Measurements from ENCODE around the gene LARGE2. TPM values are rescaled to one million over a fixed set of nuclear protein-coding genes. Genes with fewer than 3 reads are reported as not detected.
"Not testable (repeated sequence)": the region's sequence is repeated elsewhere in the genome, so short reads cannot be mapped to it uniquely, and the experiment has no call there.

LARGE2 gene
- total RNA-seq, 5 donors from 2014 or later (not counting 1 experiment from before 2014, with no cell fraction given) = 2.5 to 9.6 (median 5.1) TPM

GRCh38 chr11:45904309-45904915, 18.0 kb upstream of the LARGE2 start:
- H3K9me3 Mint-ChIP-seq = no peaks in the 10 kb centered on the region

GRCh38 chr11:45905095-45905494, 17.4 kb upstream of the LARGE2 start:
- peaks cover 9 to 13% (median 10%) of the 10 kb centered on the region in 3 donors for H3K4me1 Mint-ChIP-seq
- H3K4me3 Mint-ChIP-seq = no peak overlapping the region
- Histone ChIP-seq H3K36me3 (ENCODE audit: control insufficient read depth in 2 of 2, extremely low read depth in 1 of 2, insufficient read depth in 1 of 2, low read length in 1 of 2) (peaks cover 0 to 11% of the 10 kb centered on the region in 2 donors), H3K27ac (ENCODE audit: low read length) (no peak overlapping the region), H3K9me3 (no peaks in the 10 kb centered on the region), H3K27me3 (replicated peaks in 1 of 2; ENCODE audit: control insufficient read depth in 2 of 2, extremely low read depth in 1 of 2, insufficient read depth in 2 of 2, low read length in 1 of 2) (peaks cover 0 to 11% of the 10 kb centered on the region in 2 experiments), H3K4me1 (ENCODE audit: control insufficient read depth in 1 of 2, extremely low read depth in 1 of 2, insufficient read depth in 2 of 2, low read length in 2 of 2) (peaks cover 0 to 19% of the 10 kb centered on the region in 2 experiments), H3K4me3 (ENCODE audit: control insufficient read depth in 1 of 2, extremely low read depth in 1 of 2, low read length in 1 of 2) (no peak overlapping the region)
- no peak overlapping the region for H3K27ac Mint-ChIP-seq
- no peaks in the 10 kb centered on the region for H3K36me3 Mint-ChIP-seq
- H3K9me3 Mint-ChIP-seq = no peaks in the 10 kb centered on the region
- ATAC-seq (replicated peaks in 1 of 4) = no peak
- POLR2A ChIA-PET = no interaction called here
- peaks cover 5% of the 10 kb centered on the region in 2 donors for H3K27me3 Mint-ChIP-seq
- CTCF ChIA-PET = no interaction called here
- no peak for DNase-seq
- WGBS (ENCODE audit: insufficient coverage) = 85% methylated on average over 19 of the region's 19 CpGs

More at GRCh38 chr11:45904309-45904915, 18.0 kb upstream of the LARGE2 start:
- Histone ChIP-seq H3K4me1 (ENCODE audit: control insufficient read depth in 1 of 2, extremely low read depth in 1 of 2, insufficient read depth in 2 of 2, low read length in 2 of 2) (peaks cover 0 to 23% of the 10 kb centered on the region in 2 experiments), H3K27me3 (replicated peaks in 1 of 2; ENCODE audit: control insufficient read depth in 2 of 2, extremely low read depth in 1 of 2, insufficient read depth in 2 of 2, low read length in 1 of 2) (peaks cover 0 to 15% of the 10 kb centered on the region in 2 experiments), H3K36me3 (ENCODE audit: control insufficient read depth in 2 of 2, extremely low read depth in 1 of 2, insufficient read depth in 1 of 2, low read length in 1 of 2) (peaks cover 0 to 5% of the 10 kb centered on the region in 2 donors), H3K4me3 (ENCODE audit: control insufficient read depth in 1 of 2, extremely low read depth in 1 of 2, low read length in 1 of 2) (no peak overlapping the region), H3K27ac (ENCODE audit: low read length) (no peak overlapping the region), H3K9me3 (no peaks in the 10 kb centered on the region)
- ChIA-PET POLR2A (no interaction called here), CTCF (no interaction called here)
- no peak overlapping the region for H3K4me3 Mint-ChIP-seq
- H3K4me1 Mint-ChIP-seq = peaks cover 9 to 13% (median 10%) of the 10 kb centered on the region in 3 donors
- no peaks in the 10 kb centered on the region for H3K36me3 Mint-ChIP-seq
- no peak for ATAC-seq (replicated peaks in 1 of 4)
- WGBS (ENCODE audit: insufficient coverage) = 86% methylated on average over 11 of the region's 15 CpGs
- DNase-seq = no peak
- H3K27ac Mint-ChIP-seq = no peak overlapping the region
- peaks cover 5% of the 10 kb centered on the region in 2 donors for H3K27me3 Mint-ChIP-seq

- DNase-seq; H3K27ac Mint-ChIP-seq; H3K4me3 Mint-ChIP-seq; H3K4me3 ChIP-seq (ENCODE audit: control insufficient read depth in 1 of 2, extremely low read depth in 1 of 2, low read length in 1 of 2); H3K27ac ChIP-seq (ENCODE audit: low read length); H3K27me3 ChIP-seq (replicated peaks in 1 of 2; ENCODE audit: control insufficient read depth in 2 of 2, extremely low read depth in 1 of 2, insufficient read depth in 2 of 2, low read length in 1 of 2); H3K36me3 Mint-ChIP-seq; H3K9me3 ChIP-seq; POLR2A ChIA-PET; H3K9me3 Mint-ChIP-seq; H3K27me3 Mint-ChIP-seq; CTCF ChIA-PET: not testable (repeated sequence)
- H3K4me1 Mint-ChIP-seq = peaks cover 8 to 11% (median 10%) of the 10 kb centered on the region in 3 donors
- peak in 1 of 4 experiments; percentile 18 for ATAC-seq (replicated peaks in 1 of 4)
- 49% methylated on average over 3 of the region's 6 CpGs for WGBS (ENCODE audit: insufficient coverage)
- Histone ChIP-seq H3K36me3 (ENCODE audit: control insufficient read depth in 2 of 2, extremely low read depth in 1 of 2, insufficient read depth in 1 of 2, low read length in 1 of 2) (peaks cover 0 to 16% of the 10 kb centered on the region in 2 donors), H3K4me1 (ENCODE audit: control insufficient read depth in 1 of 2, extremely low read depth in 1 of 2, insufficient read depth in 2 of 2, low read length in 2 of 2) (peaks cover 0 to 15% of the 10 kb centered on the region in 2 experiments)
These were observed 16.9 kb upstream of the LARGE2 start for GRCh38 chr11:45905576-45905975.

GRCh38 chr11:45906096-45906682, 16.3 kb upstream of the LARGE2 start:
- H3K27ac Mint-ChIP-seq = no peak overlapping the region

GRCh38 chr11:45906965-45907611, 15.4 kb upstream of the LARGE2 start, which contains the start of gene FREY1:
Gene FREY1, minus strand, starts transcription at chr11:45907271. Its CDS starts 26 bp downstream, at chr11:45907245.
- POLR2A ChIA-PET = no interaction called here
- Mint-ChIP-seq H3K27ac (no peak within 1 kb of the TSS), H3K4me1 (peaks cover 8 to 10% (median 9%) of the 10 kb centered on the region in 3 donors), H3K36me3 (peaks cover 4% of the 10 kb centered on the region), H3K27me3 (no peaks in the 10 kb centered on the region), H3K4me3 (no peak within 1 kb of the TSS), H3K9me3 (no peaks in the 10 kb centered on the region)
- no peaks in the 10 kb centered on the region for H3K9me3 ChIP-seq
- H3K4me3 ChIP-seq (ENCODE audit: control insufficient read depth in 1 of 2, extremely low read depth in 1 of 2, low read length in 1 of 2) = no peak within 1 kb of the TSS
- CTCF ChIA-PET = no interaction called here
- DNase-seq (no peak), ATAC-seq (replicated peaks in 1 of 4) (no peak)
- H3K36me3 ChIP-seq (ENCODE audit: control insufficient read depth in 2 of 2, extremely low read depth in 1 of 2, insufficient read depth in 1 of 2, low read length in 1 of 2) = peaks cover 2 to 31% of the 10 kb centered on the region in 2 donors
- H3K27me3 ChIP-seq (replicated peaks in 1 of 2; ENCODE audit: control insufficient read depth in 2 of 2, extremely low read depth in 1 of 2, insufficient read depth in 2 of 2, low read length in 1 of 2) = no peaks in the 10 kb centered on the region
- 76% methylated on average over 16 of the region's 18 CpGs for WGBS (ENCODE audit: insufficient coverage)
- H3K27ac ChIP-seq (ENCODE audit: low read length) = no peak within 1 kb of the TSS
- H3K4me1 ChIP-seq (ENCODE audit: control insufficient read depth in 1 of 2, extremely low read depth in 1 of 2, insufficient read depth in 2 of 2, low read length in 2 of 2) = peaks cover 0 to 13% of the 10 kb centered on the region in 2 experiments

More at GRCh38 chr11:45906096-45906682, 16.3 kb upstream of the LARGE2 start:
- ATAC-seq (replicated peaks in 1 of 4) (peak in 1 of 4 experiments; percentile 2), DNase-seq (no peak)
- Histone ChIP-seq H3K27ac (ENCODE audit: low read length) (no peak overlapping the region), H3K27me3 (replicated peaks in 1 of 2; ENCODE audit: control insufficient read depth in 2 of 2, extremely low read depth in 1 of 2, insufficient read depth in 2 of 2, low read length in 1 of 2) (peaks cover 0 to 2% of the 10 kb centered on the region in 2 experiments), H3K4me1 (ENCODE audit: control insufficient read depth in 1 of 2, extremely low read depth in 1 of 2, insufficient read depth in 2 of 2, low read length in 2 of 2) (peaks cover 0 to 13% of the 10 kb centered on the region in 2 experiments), H3K36me3 (ENCODE audit: control insufficient read depth in 2 of 2, extremely low read depth in 1 of 2, insufficient read depth in 1 of 2, low read length in 1 of 2) (peaks cover 0 to 22% of the 10 kb centered on the region in 2 donors), H3K4me3 (ENCODE audit: control insufficient read depth in 1 of 2, extremely low read depth in 1 of 2, low read length in 1 of 2) (no peak overlapping the region), H3K9me3 (no peaks in the 10 kb centered on the region)
- Mint-ChIP-seq H3K27me3 (no peaks in the 10 kb centered on the region), H3K9me3 (no peaks in the 10 kb centered on the region), H3K4me1 (peaks cover 8 to 10% (median 9%) of the 10 kb centered on the region in 3 donors), H3K36me3 (peaks cover 2% of the 10 kb centered on the region), H3K4me3 (no peak overlapping the region)
- ChIA-PET POLR2A (interaction anchor here in 1 of 2 donors (0.6 kb wide), 1 partner anchor 718 kb away, joined by 6 read pairs; no protein-coding TSS in a partner anchor), CTCF (interaction anchor here in 1 of 2 donors (0.6 kb wide), 1 partner anchor 36 kb away, joined by 3 read pairs; no protein-coding TSS in a partner anchor)
- 59% methylated on average over 14 of the region's 19 CpGs for WGBS (ENCODE audit: insufficient coverage)

GRCh38 chr11:45907911-45908370, 14.5 kb upstream of the LARGE2 start:
- Mint-ChIP-seq H3K4me3 (no peak overlapping the region), H3K9me3 (no peaks in the 10 kb centered on the region), H3K36me3 (peaks cover 4% of the 10 kb centered on the region), H3K27me3 (no peaks in the 10 kb centered on the region), H3K27ac (no peak overlapping the region), H3K4me1 (peaks cover 8 to 10% (median 9%) of the 10 kb centered on the region in 3 donors)
- POLR2A ChIA-PET = no interaction called here
- ATAC-seq (replicated peaks in 1 of 4) (no peak), DNase-seq (no peak)
- CTCF ChIA-PET = no interaction called here
- Histone ChIP-seq H3K9me3 (no peaks in the 10 kb centered on the region), H3K4me1 (ENCODE audit: control insufficient read depth in 1 of 2, extremely low read depth in 1 of 2, insufficient read depth in 2 of 2, low read length in 2 of 2) (peaks cover 0 to 13% of the 10 kb centered on the region in 2 experiments), H3K4me3 (ENCODE audit: control insufficient read depth in 1 of 2, extremely low read depth in 1 of 2, low read length in 1 of 2) (no peak overlapping the region), H3K27me3 (replicated peaks in 1 of 2; ENCODE audit: control insufficient read depth in 2 of 2, extremely low read depth in 1 of 2, insufficient read depth in 2 of 2, low read length in 1 of 2) (no peaks in the 10 kb centered on the region), H3K36me3 (ENCODE audit: control insufficient read depth in 2 of 2, extremely low read depth in 1 of 2, insufficient read depth in 1 of 2, low read length in 1 of 2) (peaks cover 5 to 38% of the 10 kb centered on the region in 2 donors), H3K27ac (ENCODE audit: low read length) (no peak overlapping the region)
- WGBS (ENCODE audit: insufficient coverage) = 85% methylated on average over 8 of the region's 8 CpGs
